Measurements from ENCODE around the gene RASGRP1. TPM values are rescaled to one million over a fixed set of nuclear protein-coding genes. Genes with fewer than 3 reads are reported as not detected.
"Not testable (repeated sequence)": the region's sequence is repeated elsewhere in the genome, so short reads cannot be mapped to it uniquely, and the experiment has no call there.

The RASGRP1 gene
- polyA plus RNA-seq (2012; ENCODE audit: insufficient read depth, insufficient read length), result 35.1 TPM

GRCh38 chr15:38564557-38565286 is at the start of gene RASGRP1:
RASGRP1 (minus strand) TSS chr15:38564814; CDS start chr15:38564628, 186 bp downstream.
- peak within 1 kb of the TSS; percentile 89 for H3K4me3 ChIP-seq (ENCODE audit: low read length)
- DNase-seq (ENCODE audit: low read depth, low spot score), result peak; percentile 79

GRCh38 chr15:38613085-38613484 is 48.5 kb upstream of the RASGRP1 start:
- H3K4me3 ChIP-seq (ENCODE audit: low read length), result no peak overlapping the region
- no peak for DNase-seq (ENCODE audit: low read depth, low spot score)

GRCh38 chr15:38612159-38612863 is 47.7 kb upstream of the RASGRP1 start:
- DNase-seq (ENCODE audit: low read depth, low spot score), result no peak
- H3K4me3 ChIP-seq (ENCODE audit: low read length), result no peak overlapping the region

- peak; percentile 28 for DNase-seq (ENCODE audit: low read depth, low spot score)
- no peak overlapping the region for H3K4me3 ChIP-seq (ENCODE audit: low read length)
Observed at GRCh38 chr15:38611228-38611627, 46.6 kb upstream of the RASGRP1 start.

GRCh38 chr15:38610748-38611147 is 46.1 kb upstream of the RASGRP1 start:
- no peak overlapping the region for H3K4me3 ChIP-seq (ENCODE audit: low read length)
- no peak for DNase-seq (ENCODE audit: low read depth, low spot score)

- no peak for DNase-seq (ENCODE audit: low read depth, low spot score)
- H3K4me3 ChIP-seq (ENCODE audit: low read length), result no peak overlapping the region
Observed at GRCh38 chr15:38609097-38609738, 44.6 kb upstream of the RASGRP1 start.

- H3K4me3 ChIP-seq (ENCODE audit: low read length), result no peak overlapping the region
- no peak for DNase-seq (ENCODE audit: low read depth, low spot score)
Observed at GRCh38 chr15:38608682-38609081, 44.1 kb upstream of the RASGRP1 start.

GRCh38 chr15:38605744-38606143 is 41.1 kb upstream of the RASGRP1 start:
- DNase-seq (ENCODE audit: low read depth, low spot score), result no peak
- no peak overlapping the region for H3K4me3 ChIP-seq (ENCODE audit: low read length)

- DNase-seq (ENCODE audit: low read depth, low spot score), result no peak
- no peak overlapping the region for H3K4me3 ChIP-seq (ENCODE audit: low read length)
Observed at GRCh38 chr15:38603672-38604071, 39.1 kb upstream of the RASGRP1 start.

GRCh38 chr15:38602910-38603670 is 38.5 kb upstream of the RASGRP1 start:
- no peak overlapping the region for H3K4me3 ChIP-seq (ENCODE audit: low read length)
- no peak for DNase-seq (ENCODE audit: low read depth, low spot score)

GRCh38 chr15:38600236-38600635 is 35.6 kb upstream of the RASGRP1 start:
- no peak overlapping the region for H3K4me3 ChIP-seq (ENCODE audit: low read length)
- DNase-seq (ENCODE audit: low read depth, low spot score), result no peak

GRCh38 chr15:38598749-38599148 is 34.1 kb upstream of the RASGRP1 start:
- DNase-seq (ENCODE audit: low read depth, low spot score), result no peak
- no peak overlapping the region for H3K4me3 ChIP-seq (ENCODE audit: low read length)

GRCh38 chr15:38597219-38597800 is 32.7 kb upstream of the RASGRP1 start:
- no peak overlapping the region for H3K4me3 ChIP-seq (ENCODE audit: low read length)
- no peak for DNase-seq (ENCODE audit: low read depth, low spot score)

GRCh38 chr15:38593524-38593923 is 28.9 kb upstream of the RASGRP1 start:
- no peak for DNase-seq (ENCODE audit: low read depth, low spot score)
- no peak overlapping the region for H3K4me3 ChIP-seq (ENCODE audit: low read length)

- H3K4me3 ChIP-seq (ENCODE audit: low read length), result no peak overlapping the region
- no peak for DNase-seq (ENCODE audit: low read depth, low spot score)
Observed at GRCh38 chr15:38589502-38589901, 24.9 kb upstream of the RASGRP1 start.

- no peak for DNase-seq (ENCODE audit: low read depth, low spot score)
- H3K4me3 ChIP-seq (ENCODE audit: low read length), result no peak overlapping the region
Observed at GRCh38 chr15:38588672-38589071, 24.1 kb upstream of the RASGRP1 start.

- no peak overlapping the region for H3K4me3 ChIP-seq (ENCODE audit: low read length)
- DNase-seq (ENCODE audit: low read depth, low spot score), result no peak
Observed at GRCh38 chr15:38587214-38587613, 22.6 kb upstream of the RASGRP1 start.

GRCh38 chr15:38586005-38586404 is 21.4 kb upstream of the RASGRP1 start:
- DNase-seq (ENCODE audit: low read depth, low spot score); H3K4me3 ChIP-seq (ENCODE audit: low read length): not testable (repeated sequence)

GRCh38 chr15:38578626-38579025 is 14.0 kb upstream of the RASGRP1 start:
- no peak for DNase-seq (ENCODE audit: low read depth, low spot score)
- no peak overlapping the region for H3K4me3 ChIP-seq (ENCODE audit: low read length)

Data from Jurkat, Clone E6-1 (cell line).